GM19463 (cell line): ENCODE results near the gene SLC7A10.
"Not testable (repeated sequence)": the region's sequence is repeated elsewhere in the genome, so short reads cannot be mapped to it uniquely, and the experiment has no call there.

ENCODE experiments used
- ATAC-seq: cut with Tn5 transposase; IDR thresholded peaks from one replicate; pipeline ENCODE4 v1.9.1; 2021; ENCODE audit warnings: mild to moderate bottlenecking, moderate library complexity; ENCODE audit not compliant: unreplicated experiment

SLC7A10 gene

GRCh38 chr19:33219261-33219815 is 6.3 kb downstream of the SLC7A10 start:
- ATAC-seq, result no peak

- ATAC-seq, result no peak
Observed at GRCh38 chr19:33217881-33218280, 7.8 kb downstream of the SLC7A10 start.

GRCh38 chr19:33216198-33216830 is 9.3 kb downstream of the SLC7A10 start:
- no peak for ATAC-seq

GRCh38 chr19:33215438-33216197 is 10.0 kb downstream of the SLC7A10 start:
- ATAC-seq, result no peak

- ATAC-seq, result no peak
Observed at GRCh38 chr19:33214596-33214995, 11.1 kb downstream of the SLC7A10 start.

- ATAC-seq, result no peak
Observed at GRCh38 chr19:33212436-33213172, 13.0 kb downstream of the SLC7A10 start.

GRCh38 chr19:33211794-33212435 is 13.7 kb downstream of the SLC7A10 start:
- ATAC-seq, result no peak

- no peak for ATAC-seq
Observed at GRCh38 chr19:33210266-33210940, 15.2 kb downstream of the SLC7A10 start.

GRCh38 chr19:33209850-33210230 is 15.8 kb downstream of the SLC7A10 start:
- not testable (repeated sequence) for ATAC-seq

- no peak for ATAC-seq
Observed at GRCh38 chr19:33208904-33209849, 16.5 kb downstream of the SLC7A10 start.

- ATAC-seq, result no peak
Observed at GRCh38 chr19:33208371-33208895, 17.2 kb downstream of the SLC7A10 start.

- no peak for ATAC-seq
Observed at GRCh38 chr19:33207903-33208302, 17.7 kb downstream of the SLC7A10 start.

GRCh38 chr19:33207040-33207620 is 18.5 kb downstream of the SLC7A10 start:
- no peak for ATAC-seq

GRCh38 chr19:33206261-33207039 is 19.2 kb downstream of the SLC7A10 start:
- no peak for ATAC-seq

- ATAC-seq, result no peak
Observed at GRCh38 chr19:33205531-33206260, 20.0 kb downstream of the SLC7A10 start.

- no peak for ATAC-seq
Observed at GRCh38 chr19:33205110-33205509, 20.5 kb downstream of the SLC7A10 start.
